Anterior cingulate cortex (tissue), 58 donors: ENCODE data around the gene GAA.

ENCODE experiments used
- DNase-seq, 58 donors: peaks; one replicate each; lab custom pipeline; 2025; lab: John Stamatoyannopoulos, UW

The GAA gene

DNA sequence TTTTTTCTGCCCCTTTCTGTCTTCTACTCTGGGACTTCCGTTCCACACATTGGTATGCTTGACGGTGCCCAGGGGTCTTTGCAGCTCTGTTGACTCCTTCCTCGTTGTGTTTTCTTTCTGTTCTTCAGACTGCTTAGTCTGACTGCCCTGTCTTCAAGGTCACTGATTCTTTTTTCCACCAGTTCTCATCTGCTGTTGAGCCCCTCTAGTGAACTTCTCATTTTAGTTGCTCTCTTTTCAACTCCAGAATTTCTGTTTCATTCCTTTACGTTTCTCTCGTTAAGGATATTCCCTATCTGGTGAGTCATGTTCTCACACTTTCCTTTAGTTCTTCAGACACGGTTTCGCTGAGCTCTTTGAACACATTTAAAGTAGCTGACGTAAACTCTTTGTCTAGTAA lies 13.8 kb downstream of the GAA start:
- DNase-seq: no peak

DNA sequence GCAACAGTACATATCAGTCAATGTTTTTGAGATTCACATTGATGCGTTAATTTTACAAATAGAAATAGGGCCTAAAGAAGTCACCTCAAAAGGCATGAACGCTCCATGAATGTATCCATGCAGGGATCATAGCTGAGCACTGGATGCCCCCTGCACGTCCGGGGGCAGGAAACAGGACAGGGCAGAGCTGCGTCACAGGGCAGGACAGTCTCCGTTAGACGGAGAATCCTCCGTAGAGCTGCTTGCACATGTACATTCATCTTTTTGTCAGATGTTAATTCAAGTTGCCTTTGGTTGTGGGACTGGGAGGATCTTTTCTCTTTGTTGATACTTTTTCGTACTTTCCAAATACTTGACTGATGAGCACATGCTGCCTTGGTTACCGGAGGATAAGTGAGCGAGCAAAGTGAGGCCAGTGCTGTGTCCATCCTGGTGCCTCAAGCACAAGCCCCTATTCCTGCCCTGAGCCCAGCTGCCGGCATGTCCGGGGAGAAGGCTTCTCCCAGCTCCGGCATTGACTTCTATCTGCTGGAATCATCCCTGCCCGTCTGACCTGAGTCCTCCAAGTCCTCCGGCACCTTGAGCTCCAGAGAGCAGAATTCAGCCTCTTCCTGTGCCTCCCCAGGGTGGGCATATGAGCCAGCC lies 15.0 kb downstream of the GAA start:
- DNase-seq: no peak

DNA sequence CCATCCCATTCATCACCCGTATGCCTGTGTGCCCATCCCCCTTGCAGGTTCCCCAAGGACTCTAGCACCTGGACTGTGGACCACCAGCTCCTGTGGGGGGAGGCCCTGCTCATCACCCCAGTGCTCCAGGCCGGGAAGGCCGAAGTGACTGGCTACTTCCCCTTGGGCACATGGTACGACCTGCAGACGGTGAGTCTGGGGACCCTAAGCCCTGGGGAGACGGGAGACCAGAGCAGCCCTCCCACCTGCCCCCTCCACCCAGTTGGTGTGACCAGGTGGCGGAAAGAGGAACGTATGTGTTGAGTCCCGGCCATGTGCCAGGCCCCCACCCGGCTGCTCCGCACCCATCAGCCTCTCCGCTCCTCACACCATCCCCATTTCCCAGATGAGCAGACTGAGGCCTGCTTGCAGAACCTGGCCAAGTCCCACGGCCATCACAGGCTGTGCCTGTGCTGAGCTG lies 15.6 kb downstream of the GAA start:
- no peak for DNase-seq

DNA sequence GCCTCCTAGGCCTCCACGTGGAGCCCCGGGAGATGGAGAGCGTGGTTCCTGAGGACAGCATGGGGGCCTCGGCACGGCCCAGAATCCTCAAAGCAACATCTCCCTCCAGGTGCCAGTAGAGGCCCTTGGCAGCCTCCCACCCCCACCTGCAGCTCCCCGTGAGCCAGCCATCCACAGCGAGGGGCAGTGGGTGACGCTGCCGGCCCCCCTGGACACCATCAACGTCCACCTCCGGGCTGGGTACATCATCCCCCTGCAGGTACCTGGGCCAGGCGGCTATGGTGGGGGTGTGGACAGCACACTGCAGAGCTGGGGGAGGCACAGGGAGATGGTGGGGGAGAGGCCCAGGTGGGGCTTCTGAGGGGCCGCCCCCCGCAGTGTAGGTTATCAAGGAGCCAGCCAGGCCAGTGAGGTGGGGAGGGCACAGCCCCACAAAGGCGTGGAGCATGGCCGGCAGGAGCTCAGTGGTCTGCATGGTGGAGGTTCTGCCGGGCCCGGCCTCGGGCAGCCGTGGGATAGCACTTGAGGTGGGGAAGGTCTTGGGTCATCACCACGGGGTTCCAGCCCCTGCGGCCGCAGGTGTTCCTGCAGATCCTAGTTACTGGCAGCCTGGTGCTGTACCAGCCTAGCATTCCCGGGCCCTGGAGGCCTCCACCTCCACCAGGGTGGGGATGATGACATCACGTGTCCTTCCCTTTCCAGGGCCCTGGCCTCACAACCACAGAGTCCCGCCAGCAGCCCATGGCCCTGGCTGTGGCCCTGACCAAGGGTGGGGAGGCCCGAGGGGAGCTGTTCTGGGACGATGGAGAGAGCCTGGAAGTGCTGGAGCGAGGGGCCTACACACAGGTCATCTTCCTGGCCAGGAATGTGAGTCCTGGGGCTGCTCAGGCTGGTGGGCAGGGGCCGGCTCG lies 16.4 kb downstream of the GAA start:
- no peak for DNase-seq

DNA sequence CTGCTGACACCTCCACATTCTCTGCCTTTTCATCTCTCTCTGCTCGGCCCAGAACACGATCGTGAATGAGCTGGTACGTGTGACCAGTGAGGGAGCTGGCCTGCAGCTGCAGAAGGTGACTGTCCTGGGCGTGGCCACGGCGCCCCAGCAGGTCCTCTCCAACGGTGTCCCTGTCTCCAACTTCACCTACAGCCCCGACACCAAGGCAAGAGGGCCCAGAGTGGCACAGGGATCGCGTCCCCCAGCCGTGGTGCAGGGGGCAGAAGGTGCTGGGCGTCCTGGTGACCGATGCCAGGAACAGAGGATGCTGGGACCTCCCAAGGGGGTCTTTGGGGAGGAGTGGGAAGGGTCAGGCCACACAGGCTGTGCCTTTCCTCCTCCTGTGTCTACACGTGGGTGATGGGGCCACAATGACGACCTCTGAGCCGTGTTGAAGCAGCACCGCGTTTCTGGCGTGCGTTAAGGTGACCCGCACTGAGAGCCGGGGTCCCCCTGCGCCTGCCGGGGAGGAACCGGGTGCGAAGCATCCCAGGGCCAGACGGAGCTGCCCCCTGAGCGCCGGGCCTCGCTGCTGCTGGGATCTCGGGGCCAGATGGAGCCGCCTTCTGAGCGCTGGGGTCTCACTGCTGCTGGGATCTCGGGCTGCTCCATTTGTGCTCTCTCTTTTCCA lies 17.4 kb downstream of the GAA start:
- no peak for DNase-seq

DNA sequence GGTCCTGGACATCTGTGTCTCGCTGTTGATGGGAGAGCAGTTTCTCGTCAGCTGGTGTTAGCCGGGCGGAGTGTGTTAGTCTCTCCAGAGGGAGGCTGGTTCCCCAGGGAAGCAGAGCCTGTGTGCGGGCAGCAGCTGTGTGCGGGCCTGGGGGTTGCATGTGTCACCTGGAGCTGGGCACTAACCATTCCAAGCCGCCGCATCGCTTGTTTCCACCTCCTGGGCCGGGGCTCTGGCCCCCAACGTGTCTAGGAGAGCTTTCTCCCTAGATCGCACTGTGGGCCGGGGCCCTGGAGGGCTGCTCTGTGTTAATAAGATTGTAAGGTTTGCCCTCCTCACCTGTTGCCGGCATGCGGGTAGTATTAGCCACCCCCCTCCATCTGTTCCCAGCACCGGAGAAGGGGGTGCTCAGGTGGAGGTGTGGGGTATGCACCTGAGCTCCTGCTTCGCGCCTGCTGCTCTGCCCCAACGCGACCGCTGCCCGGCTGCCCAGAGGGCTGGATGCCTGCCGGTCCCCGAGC lies 17.9 kb downstream of the GAA start:
- no peak for DNase-seq

DNA sequence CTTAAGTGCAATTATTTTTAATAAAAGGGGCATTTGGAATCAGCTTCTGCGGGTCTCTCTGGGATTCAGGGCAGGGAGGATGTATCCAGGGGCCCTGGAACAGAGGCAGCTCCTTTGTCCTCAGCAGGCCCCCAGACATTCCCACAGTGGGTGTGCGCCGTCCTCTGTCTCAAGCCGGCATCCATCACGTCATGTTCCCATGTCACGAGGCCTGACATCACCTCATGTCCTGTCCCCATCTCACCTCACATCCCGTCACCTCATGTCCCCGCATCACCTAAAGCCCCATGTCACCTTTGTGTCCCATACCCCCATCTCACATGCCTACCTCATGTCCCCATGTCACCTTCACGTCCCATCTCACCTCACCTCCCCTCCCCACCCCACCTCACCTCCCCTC lies 18.5 kb downstream of the GAA start:
- no peak for DNase-seq

DNA sequence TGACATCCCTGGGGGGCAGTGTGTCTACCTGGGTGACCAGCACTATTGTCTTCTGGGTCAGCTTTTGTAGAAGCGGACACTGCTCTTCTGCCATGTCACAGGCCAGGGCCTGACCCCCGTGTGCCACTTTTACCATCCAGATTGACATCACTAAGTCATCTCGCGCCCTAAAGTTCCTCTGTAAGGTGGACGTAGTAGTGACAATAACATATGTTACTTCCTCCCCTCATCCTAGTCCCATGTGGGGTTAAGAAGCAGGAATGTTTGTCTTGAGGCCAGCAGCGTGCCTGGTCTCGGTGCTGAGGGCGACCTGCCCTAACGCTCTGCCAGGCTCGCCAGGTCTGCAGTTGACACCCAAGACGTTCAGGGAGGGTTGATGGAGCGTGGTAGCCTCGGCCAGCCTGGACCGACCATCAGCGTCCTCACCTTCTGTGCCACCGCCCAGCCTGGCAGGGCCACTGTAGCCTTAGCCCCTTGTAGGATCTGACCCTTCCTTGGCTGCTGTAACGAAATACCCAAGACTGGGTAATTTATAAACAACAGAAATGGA lies 20.7 kb downstream of the GAA start:
- no peak for DNase-seq

DNA sequence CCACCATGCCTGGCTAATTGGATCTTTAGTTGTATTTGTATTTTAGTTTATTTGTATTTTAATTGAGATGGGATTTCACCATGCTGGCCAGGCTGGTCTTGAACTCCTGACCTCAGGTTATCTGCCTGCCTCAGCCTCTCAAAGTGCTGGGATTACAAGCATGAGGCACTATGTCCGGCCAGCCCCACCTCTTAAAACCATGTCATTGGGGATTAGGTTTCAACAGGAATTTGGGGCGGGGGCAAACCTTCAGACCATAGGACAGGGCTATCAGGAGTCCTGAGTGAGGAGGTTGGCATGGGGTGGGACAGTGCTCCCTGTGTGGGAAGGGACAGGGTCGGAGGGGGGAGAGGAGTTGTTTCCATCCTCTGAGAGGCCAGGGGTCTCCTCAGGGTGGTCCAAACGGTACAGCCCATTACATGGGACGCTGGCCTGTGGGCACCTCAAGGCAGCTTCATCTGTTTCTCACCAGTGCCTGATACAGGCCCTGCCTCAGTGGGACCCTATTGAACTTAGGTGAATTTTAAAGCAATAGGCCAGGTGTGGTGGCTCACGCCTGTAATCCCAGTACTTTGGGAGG lies 21.6 kb downstream of the GAA start:
- no peak for DNase-seq

DNA sequence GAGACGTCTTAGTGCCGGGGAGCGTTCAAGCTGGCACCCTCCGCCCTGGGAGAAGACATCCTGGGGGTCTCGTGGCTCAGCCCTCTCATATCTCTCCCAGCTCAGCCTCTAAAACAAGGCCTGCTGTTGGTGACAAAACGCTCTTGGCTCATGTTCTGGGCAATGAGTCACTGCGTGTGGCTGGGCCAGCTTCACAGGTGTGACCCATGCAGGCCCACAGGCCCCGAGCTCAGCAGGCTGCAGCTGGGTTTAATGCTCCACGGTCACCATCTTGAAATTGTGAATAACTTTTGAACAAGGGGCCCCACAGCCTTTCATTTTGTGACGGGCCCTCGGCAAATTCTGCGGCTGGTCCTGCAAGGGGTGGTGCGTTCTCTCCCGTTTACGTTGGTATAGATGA lies 22.4 kb downstream of the GAA start:
- DNase-seq: no peak

DNA sequence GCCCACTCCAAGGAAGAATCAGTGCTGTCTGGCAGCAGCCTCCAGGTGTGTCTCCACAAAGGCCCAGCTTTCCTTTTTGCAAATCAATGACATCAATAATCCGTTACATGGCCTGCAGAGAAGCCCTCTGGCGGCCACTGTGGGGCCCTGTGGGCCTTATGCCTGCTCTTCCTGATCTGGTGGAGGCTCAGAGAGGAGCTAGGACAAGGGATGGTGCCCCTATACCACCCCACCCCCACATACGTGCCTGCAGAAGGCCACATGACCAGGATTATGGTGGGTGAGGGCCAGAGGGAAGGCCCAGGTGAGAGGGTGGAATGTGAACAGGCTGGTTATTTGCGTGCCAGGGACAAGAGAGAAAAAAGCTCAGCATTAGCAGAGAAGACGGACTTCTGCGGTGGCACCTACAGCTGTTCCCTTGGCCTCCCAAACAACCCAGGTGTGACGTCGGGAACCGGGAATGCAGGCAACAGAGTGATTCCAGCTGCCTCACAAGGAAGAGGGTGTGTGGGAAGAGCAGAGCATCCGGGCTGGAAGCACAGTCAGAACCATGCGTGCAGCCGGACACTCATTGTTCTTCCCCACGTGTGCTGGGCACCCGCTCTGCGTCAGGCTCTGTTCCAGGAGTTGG lies 23.1 kb downstream of the GAA start:
- no peak for DNase-seq

DNA sequence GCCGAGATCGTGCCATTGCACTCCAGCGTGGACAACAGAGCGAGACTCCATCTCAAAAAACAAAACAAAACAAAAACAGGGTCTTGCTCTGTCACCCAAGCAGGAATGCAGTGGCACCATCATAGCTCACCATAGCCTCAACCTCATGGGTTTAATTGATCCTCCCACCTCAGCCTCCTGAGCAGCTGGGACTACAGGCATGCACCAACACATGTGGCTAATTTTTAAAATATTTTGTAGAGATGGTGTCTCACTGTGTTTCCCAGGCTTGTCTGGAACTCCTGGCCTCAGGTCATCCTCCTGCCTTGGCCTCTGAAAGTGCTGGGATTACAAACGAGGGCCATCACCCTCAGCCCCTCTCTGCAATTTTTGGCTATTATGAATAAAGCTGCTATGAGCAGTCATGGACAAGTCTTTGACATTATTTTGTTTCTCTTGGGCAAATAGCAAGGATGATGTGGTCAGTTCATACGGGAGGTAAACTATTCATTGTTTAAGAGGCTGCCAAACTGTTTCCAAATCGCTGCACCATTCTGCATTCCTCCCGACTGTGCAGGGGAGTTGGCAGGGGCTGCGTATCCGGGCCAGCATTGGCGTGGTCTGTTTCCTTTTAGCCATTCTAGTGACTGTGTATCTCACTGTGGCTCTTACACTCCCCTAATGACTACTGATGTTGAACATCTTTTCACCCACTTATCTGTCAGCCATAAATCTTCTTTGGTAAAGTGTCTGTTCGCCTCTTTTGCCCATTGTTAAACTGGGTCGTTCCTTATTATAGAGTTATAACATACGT lies 24.5 kb downstream of the GAA start:
- no peak for DNase-seq

DNA sequence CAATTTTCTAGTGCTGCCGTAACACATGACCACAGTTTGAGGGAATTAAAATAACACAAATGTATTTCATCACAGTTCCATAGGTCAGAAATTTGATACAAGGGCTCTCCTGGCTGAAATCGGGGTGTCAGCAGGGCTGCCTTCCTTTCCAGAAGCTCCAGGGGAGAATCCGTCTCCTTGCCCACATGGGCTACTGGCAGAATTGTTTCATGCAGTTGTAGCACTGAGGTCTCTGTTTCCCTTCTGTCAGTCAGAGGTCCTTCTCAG lies 25.0 kb downstream of the GAA start:
- no peak for DNase-seq

DNA sequence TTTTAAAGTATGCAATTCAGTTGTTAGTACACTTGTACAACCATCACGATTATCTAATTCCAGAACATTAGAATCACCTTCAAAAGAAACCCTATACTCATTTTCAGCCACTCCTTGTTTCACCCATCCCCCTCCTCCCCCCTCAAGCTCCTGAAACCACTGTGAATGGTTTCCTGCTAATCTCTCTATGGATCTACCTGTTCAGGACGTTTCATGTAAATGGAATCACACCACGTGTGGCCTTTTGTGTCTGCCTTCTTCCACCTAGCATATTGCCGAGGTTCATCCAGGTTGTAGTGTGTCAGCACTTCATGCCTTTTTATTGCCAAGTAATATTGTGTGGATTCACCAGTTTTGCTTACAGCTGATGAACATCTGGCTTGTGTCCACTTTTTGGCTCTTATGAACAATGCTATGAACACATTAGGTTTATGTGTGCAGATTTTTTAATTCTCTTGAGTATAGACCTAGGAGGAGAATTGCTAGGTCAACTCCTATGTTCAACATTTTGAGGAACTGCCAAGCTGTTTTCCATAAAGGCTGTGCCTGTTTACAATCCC lies 27.7 kb downstream of the GAA start:
- no peak for DNase-seq

DNA sequence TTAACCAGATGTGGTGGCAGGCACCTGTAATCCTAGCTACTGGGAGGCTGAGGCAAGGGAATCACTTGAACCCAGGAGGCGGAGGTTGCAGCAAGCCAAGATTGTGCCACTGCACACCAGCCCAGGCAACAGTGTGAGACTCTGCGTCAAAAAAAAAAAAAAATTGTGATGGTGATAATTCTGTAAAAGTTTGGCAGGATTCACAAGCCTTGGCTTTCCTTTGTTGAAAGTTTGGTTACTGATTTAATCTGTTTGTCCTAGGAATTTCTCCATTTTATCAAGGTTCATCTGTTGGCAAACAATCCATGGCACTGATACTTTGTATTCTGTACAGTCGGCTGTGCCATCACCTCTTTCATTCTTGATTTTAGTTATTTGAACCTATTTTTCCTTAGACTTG lies 29.6 kb downstream of the GAA start:
- no peak for DNase-seq

DNA sequence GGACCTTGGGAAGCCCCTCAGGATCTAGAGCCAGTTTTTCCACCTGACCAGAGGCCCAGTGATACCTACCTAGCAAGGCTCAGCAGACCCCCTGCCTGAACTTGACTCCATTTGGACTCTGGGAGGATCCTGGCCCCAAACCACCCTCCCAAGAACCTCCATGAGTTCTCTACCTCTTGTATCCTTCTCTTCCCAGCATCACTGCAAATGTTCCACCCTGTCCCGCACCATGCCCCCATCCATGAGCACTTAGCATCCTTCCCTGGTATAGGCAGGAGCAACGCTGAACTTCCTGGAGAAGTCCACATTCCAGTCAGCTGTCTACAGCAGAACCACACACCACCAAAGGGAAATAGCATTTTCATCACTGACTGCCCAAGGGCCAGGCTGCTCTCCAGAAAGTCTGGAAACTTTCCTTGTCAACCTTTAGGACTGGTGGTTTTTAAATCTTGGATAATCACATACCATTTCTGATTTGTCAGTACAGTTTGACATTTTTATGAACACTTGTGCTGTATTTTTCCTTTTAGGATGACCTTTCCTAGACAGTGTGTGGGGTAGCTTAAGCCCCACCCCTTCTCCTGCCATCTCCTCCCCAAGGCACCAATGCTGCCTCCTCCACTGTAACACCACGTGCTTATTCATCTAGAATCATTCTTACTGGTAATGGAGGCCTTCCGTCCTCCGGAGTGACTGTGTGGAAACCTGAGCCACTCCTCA lies 31.7 kb downstream of the GAA start:
- DNase-seq: no peak

DNA sequence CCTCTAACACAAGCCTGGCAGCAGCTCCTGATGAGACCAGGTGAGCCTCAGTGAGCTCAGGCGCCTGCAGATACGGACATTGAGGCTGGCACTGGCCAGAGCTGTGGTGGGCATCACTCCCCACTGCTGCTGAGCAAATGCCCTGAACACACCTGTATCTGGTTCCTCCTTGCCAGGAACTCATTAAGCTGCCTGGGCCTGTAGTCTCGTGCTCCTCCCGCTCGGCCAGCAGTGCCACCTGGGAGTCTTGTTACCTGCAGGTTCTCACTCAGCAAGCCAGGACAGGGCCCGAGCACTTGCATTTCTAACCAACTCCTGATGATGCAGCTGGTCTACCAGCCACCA lies 32.2 kb downstream of the GAA start:
- DNase-seq: no peak

DNA sequence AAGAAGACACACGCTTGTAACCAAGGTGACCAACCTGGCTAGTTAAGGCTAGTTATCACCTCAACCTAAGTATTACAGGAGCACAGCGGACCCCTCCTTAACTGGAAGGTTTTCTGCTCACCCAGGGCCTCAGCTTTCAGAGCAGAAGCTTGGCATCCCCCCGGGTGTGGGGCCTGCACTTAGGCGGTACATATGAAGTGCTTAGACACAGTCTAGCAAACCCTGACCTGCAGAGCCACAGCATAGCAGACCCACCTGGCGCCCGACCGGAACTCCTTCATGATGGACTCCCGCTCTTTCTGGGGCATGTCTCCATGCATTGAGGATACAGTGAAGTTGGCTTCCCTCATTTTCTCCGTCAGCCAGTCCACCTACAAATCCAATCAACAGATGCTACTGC lies 35.8 kb downstream of the GAA start:
- DNase-seq: no peak
